Stomach smooth muscle (tissue), 2 donors: ENCODE results near the gene LAMB2.

ENCODE experiments used
- H3K27ac ChIP-seq: one replicate; pipeline ENCODE4 v1.7.0; 2013; ENCODE audit warnings: mild to moderate bottlenecking, low read length, inconsistent platforms
- H3K27me3 ChIP-seq, 2 donors: one replicate each; pipeline ENCODE4 v1.7.0; 2013; ENCODE audit warnings: low read length in 2 of 2; ENCODE audit not compliant: insufficient read depth in 2 of 2, control insufficient read depth in 1 of 2
- H3K36me3 ChIP-seq, 2 donors: one replicate each; pipeline ENCODE4 v1.7.0; 2013; ENCODE audit warnings: low read length in 2 of 2; ENCODE audit not compliant: control insufficient read depth in 2 of 2, insufficient read depth in 2 of 2
- H3K4me1 ChIP-seq: one replicate; pipeline ENCODE4 v1.7.0; 2013; ENCODE audit warnings: low read length; ENCODE audit not compliant: control insufficient read depth, insufficient read depth
- H3K4me3 ChIP-seq, 2 donors: one replicate each; pipeline ENCODE4 v1.7.0; 2013; ENCODE audit warnings: low read length in 2 of 2
- H3K9ac ChIP-seq, 2 donors: one replicate each; pipeline ENCODE4 v1.7.0; 2013; ENCODE audit warnings: low read length in 2 of 2, mild to moderate bottlenecking in 1 of 2
- H3K9me3 ChIP-seq, 2 donors: one replicate each; pipeline ENCODE4 v1.7.0; 2013; ENCODE audit warnings: low read length in 2 of 2; ENCODE audit not compliant: control insufficient read depth in 2 of 2
- donor health status: healthy.
- donor health status: Pancreatic carcinoma.

LAMB2 gene

DNA sequence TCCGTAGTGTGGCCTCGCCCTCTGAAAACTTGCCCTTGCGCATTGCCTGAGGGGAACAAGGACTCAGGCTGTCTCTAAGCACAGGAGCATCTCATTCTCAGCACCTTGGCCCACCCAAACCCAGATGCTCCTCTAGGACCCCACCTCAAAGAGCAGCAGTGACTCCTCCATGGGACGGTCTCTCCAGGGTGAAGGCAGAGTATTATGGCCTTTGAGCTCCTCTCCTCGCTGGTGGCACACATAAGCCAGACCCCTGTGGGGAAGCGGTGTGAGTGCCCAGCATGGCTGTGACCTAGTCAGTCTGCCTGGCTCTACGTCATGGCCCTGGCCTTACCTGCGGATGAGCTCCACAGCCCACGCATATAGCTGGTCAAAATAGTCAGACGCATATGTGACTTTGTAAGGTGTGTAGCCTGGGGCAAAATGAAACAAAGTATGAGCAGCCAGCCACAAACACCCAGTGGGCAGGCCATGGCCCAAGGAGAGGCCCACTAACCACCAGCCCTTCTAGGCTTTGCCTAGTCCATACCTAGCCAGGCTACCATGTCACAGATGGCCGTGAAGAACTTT, 32.7 kb downstream of the LAMB2 start:
- Histone ChIP-seq H3K27me3 (no peaks in the 10 kb centered on the region), H3K4me3 (no peak overlapping the region), H3K4me1 (peaks cover 18% of the 10 kb centered on the region), H3K27ac (no peak overlapping the region), H3K36me3 (peaks cover 47 to 59% of the 10 kb centered on the region in 2 donors), H3K9me3 (no peaks in the 10 kb centered on the region), H3K9ac (no peak overlapping the region)

DNA sequence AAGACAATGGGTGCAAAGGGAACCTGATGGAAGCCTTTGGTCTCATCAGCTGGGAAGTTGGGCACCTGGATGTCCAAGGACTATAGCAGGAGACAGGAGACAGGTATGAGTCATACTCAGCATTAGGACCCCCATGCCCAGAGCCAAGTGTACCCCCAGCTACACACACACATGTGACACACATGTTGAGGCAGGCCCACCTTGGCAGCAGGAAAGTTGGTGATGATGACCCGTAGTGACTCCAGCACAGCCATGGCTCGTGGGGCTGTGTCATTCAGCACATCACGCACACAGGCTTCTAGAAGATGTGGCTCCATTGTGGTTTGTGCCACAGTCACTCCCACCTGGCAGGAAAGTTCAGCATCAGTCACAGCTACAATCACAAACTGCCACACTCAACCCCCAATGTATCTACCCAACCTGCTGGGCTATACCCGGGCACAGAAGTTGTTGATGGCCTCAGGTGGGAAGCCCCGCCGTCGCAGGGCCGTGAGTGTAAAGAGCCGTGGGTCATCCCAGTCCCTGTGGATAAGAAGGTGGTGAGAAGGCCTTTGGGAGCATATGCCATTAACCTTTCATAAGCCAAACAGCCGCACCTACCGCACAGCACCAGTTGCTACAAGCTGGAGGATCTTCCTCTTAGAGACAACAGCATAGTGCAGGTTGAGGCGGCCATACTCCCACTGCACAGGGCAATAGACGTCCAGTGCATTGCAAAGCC, 33.8 kb downstream of the LAMB2 start:
- Histone ChIP-seq H3K4me1 (peaks cover 20% of the 10 kb centered on the region), H3K27me3 (no peaks in the 10 kb centered on the region), H3K9me3 (no peaks in the 10 kb centered on the region), H3K36me3 (peaks cover 47 to 59% of the 10 kb centered on the region in 2 donors), H3K4me3 (no peak overlapping the region), H3K9ac (no peak overlapping the region), H3K27ac (no peak overlapping the region)

DNA sequence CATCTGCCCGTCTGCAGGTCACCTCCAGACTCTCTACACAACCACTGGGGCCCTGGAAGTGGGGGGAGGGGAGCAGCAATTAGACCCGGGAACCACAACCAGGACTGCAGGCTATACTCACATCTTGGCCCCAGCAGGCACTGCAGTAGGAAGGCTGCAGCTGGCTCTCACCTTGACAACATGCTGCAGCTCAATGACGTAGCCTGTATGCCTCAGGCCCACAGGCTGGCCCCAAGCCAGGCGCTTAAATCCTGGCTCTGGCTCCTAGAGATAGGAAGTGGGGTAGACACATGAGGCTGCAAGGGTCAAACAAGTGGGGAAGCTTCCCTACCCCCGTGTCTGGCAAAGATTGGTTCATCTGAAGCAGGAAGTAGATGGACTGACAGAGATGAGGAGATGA, 34.4 kb downstream of the LAMB2 start:
- H3K36me3 ChIP-seq, result peaks cover 47 to 59% of the 10 kb centered on the region in 2 donors
- H3K27ac ChIP-seq, result no peak overlapping the region

DNA sequence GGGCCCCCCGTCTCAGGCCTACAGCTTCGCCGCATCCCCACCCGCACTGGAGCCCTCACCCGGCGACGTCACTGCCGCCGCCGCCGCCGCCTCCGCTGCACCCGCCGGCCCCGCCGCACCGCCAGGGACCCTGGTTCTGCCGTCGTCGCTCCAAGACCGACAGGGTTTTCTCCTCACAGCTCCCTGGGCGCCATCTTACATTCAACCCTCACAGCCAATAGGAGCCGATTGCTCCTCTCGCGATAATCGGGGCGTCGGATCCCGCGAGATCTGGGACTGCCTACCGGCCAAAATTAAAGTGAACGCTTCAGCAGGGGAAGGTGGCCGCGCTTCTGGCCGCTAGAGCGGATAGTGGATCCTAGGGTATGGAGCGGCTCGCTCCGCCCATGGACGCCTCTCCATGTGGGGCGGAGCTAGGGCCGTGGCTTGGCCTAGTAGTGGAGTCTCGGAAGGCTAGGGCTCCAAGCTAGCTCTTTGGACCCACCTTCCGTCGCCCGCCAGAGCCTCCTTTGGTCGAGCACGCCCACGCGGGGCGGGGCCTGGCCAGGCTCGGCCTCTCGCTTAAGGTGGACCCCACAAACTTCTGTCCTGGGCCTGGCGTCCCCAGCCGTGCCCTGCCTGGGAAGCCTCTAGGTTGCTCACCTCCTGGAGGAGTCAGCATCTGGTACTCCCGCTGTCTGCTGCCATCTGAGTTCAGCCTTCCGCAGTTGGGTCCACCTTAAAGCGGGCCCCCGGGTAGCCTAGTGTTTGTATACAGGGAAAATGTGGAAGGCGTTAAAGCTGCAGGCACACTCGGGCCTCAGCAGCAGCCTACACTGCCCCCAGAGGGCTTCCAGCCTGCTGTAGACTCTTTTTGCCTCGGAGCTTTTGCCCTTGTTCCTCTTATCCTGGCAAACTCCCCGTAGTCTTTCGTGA, 38.7 kb downstream of the LAMB2 start, which contains the start of gene QRICH1:
Gene QRICH1, minus strand, starts transcription at position 219 of the 915 bp plus-strand sequence. CDS start 17,054 bp downstream, outside the sequence.
- Histone ChIP-seq H3K9ac (peak within 1 kb of the TSS; percentile 84 to 91), H3K9me3 (no peaks in the 10 kb centered on the region), H3K4me1 (peaks cover 17% of the 10 kb centered on the region), H3K4me3 (peak within 1 kb of the TSS; percentile 82 to 90), H3K27ac (peak within 1 kb of the TSS; percentile 97), H3K27me3 (no peaks in the 10 kb centered on the region), H3K36me3 (peaks cover 15 to 23% of the 10 kb centered on the region in 2 donors)

More for the DNA sequence above, 34.4 kb downstream of the LAMB2 start:
- Histone ChIP-seq H3K9ac (no peak overlapping the region), H3K4me3 (no peak overlapping the region), H3K9me3 (no peaks in the 10 kb centered on the region), H3K4me1 (peaks cover 14% of the 10 kb centered on the region), H3K27me3 (no peaks in the 10 kb centered on the region)

DNA sequence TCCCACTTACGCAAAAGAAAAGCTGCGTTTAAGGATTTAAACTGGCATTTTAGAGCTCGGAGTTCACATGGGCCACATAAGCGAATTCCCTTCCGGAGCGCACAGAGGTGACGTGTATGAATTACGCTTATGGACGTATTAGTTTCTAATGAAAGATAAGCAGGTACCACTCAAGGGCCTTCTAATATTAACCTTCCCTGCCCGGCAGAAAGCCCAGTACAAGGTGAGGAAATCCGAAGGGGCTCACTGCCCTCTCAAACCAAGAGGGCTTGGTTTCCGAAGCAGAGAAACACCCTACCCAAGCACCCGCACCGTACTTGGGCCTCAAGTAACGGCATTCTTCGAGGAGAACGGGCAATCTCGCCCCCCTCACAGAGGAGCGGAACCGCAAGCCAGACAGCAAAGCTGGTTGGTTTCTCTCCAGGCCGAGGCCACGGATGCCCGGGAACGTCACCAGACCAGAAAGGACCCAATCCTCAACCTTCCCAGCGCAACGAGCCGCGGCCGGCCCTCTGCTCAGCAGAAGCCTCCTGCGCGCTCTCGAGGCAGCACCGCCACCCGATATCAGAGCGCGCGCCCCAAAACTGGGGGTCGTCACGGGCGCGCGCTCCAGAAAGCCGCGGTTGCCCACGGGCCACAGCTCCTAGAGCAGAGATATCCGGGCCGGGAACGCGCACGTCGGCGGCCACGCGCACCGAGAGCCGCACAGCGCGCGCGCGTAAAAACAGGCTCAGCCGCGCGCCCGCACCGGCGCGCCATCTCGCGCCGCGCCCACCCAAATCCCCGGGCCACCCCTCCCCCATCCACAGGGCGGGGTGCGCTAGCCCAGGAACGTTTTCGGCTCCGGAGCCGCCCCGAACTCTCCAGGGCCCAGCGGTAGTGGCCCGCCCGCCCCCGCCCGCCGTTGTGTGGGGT, 39.7 kb downstream of the LAMB2 start:
- Histone ChIP-seq H3K9me3 (no peaks in the 10 kb centered on the region), H3K9ac (peak overlapping the region; percentile 84 to 86), H3K27me3 (no peaks in the 10 kb centered on the region), H3K4me3 (peak overlapping the region; percentile 82 to 90), H3K4me1 (peaks cover 17% of the 10 kb centered on the region), H3K36me3 (peaks cover 6 to 14% of the 10 kb centered on the region in 2 donors), H3K27ac (peak overlapping the region; percentile 97)

DNA sequence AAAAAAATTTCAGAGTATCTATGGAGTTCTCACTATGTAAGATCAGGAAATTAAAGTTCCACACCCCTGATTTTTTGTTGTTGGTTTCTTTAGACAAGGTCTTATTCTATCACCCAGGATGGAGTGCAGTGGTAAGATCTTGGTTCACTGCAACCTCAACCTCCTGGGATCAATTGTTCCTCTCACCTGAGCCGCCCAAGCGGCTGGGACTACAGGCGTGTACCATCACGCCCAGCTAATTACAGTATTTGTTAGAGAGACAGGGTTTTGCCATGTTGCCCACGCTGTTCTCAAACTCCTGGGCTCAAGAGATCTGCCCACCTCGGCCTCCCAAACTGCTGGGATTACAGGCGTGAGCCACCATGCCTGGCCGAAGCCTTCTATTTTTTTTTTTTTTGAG, 51.4 kb downstream of the LAMB2 start:
- no peak overlapping the region for H3K27ac ChIP-seq
- H3K9ac ChIP-seq, result no peak overlapping the region
- H3K4me3 ChIP-seq, result no peak overlapping the region
- peaks cover 4 to 11% of the 10 kb centered on the region in 2 donors for H3K36me3 ChIP-seq
- H3K9me3 ChIP-seq, result no peaks in the 10 kb centered on the region
- H3K27me3 ChIP-seq, result no peaks in the 10 kb centered on the region
- H3K4me1 ChIP-seq, result no peaks in the 10 kb centered on the region

DNA sequence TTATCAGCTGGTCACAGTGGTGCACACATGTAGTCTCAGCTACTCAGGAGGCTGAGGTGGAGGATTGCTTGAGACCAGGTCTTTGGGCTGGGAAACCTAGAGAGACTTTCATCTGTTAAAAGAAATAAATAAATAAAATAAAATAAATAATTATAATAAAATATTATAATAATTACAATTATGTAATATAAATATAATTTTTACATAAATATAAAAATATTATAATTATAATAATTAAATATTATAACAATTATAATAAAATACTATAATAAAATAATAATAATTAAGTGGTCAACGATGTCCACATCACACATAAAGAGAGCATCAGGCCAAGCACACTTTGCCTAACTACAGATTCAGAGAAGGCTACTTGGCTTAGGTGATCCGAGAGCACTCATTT, 53.6 kb downstream of the LAMB2 start:
- H3K9ac ChIP-seq, result no peak overlapping the region
- no peaks in the 10 kb centered on the region for H3K4me1 ChIP-seq
- H3K27ac ChIP-seq, result no peak overlapping the region
- H3K4me3 ChIP-seq, result no peak overlapping the region
- H3K36me3 ChIP-seq, result peaks cover 10 to 23% of the 10 kb centered on the region in 2 donors
- H3K9me3 ChIP-seq, result no peaks in the 10 kb centered on the region
- no peaks in the 10 kb centered on the region for H3K27me3 ChIP-seq

DNA sequence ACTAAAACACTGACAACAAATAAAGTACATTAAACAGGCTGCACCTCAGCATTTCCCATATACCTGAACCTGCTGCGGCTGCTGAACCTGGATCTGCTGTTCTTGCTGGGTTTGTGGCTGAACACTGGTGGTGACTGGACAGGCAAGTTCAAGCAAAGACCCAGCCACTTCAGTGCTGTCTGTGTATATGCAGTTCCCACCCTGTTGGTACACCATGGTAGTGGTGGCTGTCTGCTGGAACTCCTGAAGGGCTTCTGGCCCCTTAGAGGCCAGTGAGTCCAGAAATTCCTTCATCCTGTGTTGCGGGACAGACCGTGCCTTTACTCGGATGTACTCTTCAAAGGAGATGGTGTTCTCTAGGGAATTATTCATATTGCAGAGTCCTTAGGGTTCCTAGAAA, 56.2 kb downstream of the LAMB2 start:
- Histone ChIP-seq H3K27ac (no peak overlapping the region), H3K9me3 (no peaks in the 10 kb centered on the region), H3K4me3 (no peak overlapping the region), H3K9ac (no peak overlapping the region), H3K36me3 (peaks cover 31 to 34% of the 10 kb centered on the region in 2 donors), H3K27me3 (no peaks in the 10 kb centered on the region), H3K4me1 (no peaks in the 10 kb centered on the region)

DNA sequence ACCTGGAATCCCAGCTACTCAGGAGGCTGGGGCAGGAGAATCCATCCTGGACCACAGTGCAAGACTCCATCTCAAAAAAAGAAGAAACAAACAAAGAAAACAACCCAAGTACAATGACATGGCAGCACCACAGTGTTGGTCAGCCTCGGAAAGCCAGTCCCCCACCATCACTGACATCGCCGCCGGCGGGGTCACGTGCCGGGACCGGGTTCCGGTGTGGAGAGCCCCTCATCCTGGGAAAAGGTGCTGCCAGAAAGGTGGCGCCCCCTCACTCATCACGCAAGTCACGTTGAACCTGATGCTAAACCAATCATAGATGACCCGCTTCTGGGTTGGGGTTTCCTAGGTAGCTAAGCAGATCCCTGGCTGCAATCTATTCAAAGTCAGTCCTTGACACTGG, 56.7 kb downstream of the LAMB2 start:
- no peak overlapping the region for H3K9ac ChIP-seq
- no peak overlapping the region for H3K27ac ChIP-seq
- no peaks in the 10 kb centered on the region for H3K27me3 ChIP-seq
- no peak overlapping the region for H3K4me3 ChIP-seq
- no peaks in the 10 kb centered on the region for H3K9me3 ChIP-seq
- peaks cover 34 to 39% of the 10 kb centered on the region in 2 donors for H3K36me3 ChIP-seq
- H3K4me1 ChIP-seq, result no peaks in the 10 kb centered on the region
